Measurements from ENCODE around the gene SETDB2. TPM values are rescaled to one million over a fixed set of nuclear protein-coding genes. Genes with fewer than 3 reads are reported as not detected.
"Not testable (repeated sequence)": the region's sequence is repeated elsewhere in the genome, so short reads cannot be mapped to it uniquely, and the experiment has no call there.

Gene SETDB2
- total and polyA plus RNA-seq, 2 donors (not counting 3 experiments of a cell fraction or from before 2014, with no cell fraction given) = 1.5 to 5.6 TPM

- no peaks in the 10 kb centered on the region for H4K20me1 ChIP-seq (replicated peaks; ENCODE audit: control insufficient read depth, extremely low read depth, insufficient read depth, low read length)
- ChIA-PET CTCF (interaction anchor here (1.0 to 1.3 kb wide), 3 partner anchors 44 to 111 kb away, joined by 3 to 5 read pairs (median 4); partner anchors contain the start of genes CAB39L and SETDB2), POLR2A (interaction anchor here (0.7 to 0.9 kb wide), 2 partner anchors 15 to 105 kb away, joined by 3 to 4 read pairs; no protein-coding TSS in a partner anchor)
- peaks cover 11% of the 10 kb centered on the region for H3K4me1 ChIP-seq (ENCODE audit: control insufficient read depth, extremely low read depth, insufficient read depth, low read length)
- H3K27me3 ChIP-seq (ENCODE audit: control insufficient read depth in 2 of 2, insufficient read depth in 2 of 2, low read length in 2 of 2) = no peaks in the 10 kb centered on the region
- dilution Hi-C loops (cut with MboI; ENCODE audit: extremely low pct_ligation_motif_present, low sequenced_read_pairs) = no loop called here
- H3K79me2 ChIP-seq (ENCODE audit: control insufficient read depth, insufficient read depth, low read length) = no peaks in the 10 kb centered on the region
- FAIRE-seq (peak; percentile 8), DNase-seq (ENCODE audit: low read depth, low spot score) (peak; percentile 58)
- TF ChIP-seq EZH2 (IDR thresholded peaks at IDR 0.05; ENCODE audit: borderline replicate concordance, low read depth, low read length, severe bottlenecking) = no peak
- TF ChIP-seq CTCF (IDR thresholded peaks at IDR 0.05; ENCODE audit: extremely low read depth in 1 of 2, insufficient read depth in 1 of 2, low read depth in 1 of 2, low read length in 2 of 2) = peak in 1 of 2 donors; percentile 5
- TF ChIP-seq POLR2A (IDR thresholded peaks at IDR 0.05; ENCODE audit: low read depth, low read length) = peak; percentile 59
- TF ChIP-seq POLR2AphosphoS5 (IDR thresholded peaks at IDR 0.05; ENCODE audit: insufficient read depth, low read depth, low read length) = peak; percentile 48
- BruUV-seq (replicated peaks) = no TSS peak
- no peaks in the 10 kb centered on the region for H3K36me3 ChIP-seq (ENCODE audit: control insufficient read depth in 2 of 2, extremely low read depth in 1 of 2, insufficient read depth in 2 of 2, low read length in 2 of 2)
- H3K4me3 ChIP-seq (replicated peaks in 1 of 3; ENCODE audit: insufficient read depth in 1 of 3, low read depth in 1 of 3, low read length in 3 of 3) = peak within 1 kb of the TSS; percentile 42 to 76 (median 58)
- intact Hi-C loops (cut with micrococcal nuclease) = loop anchor here (1.0 to 5.0 kb wide), 3 partner anchors 52 to 184 kb away; partner anchors contain the start of genes CAB39L and SETDB2
- peak within 1 kb of the TSS; percentile 73 for H3K27ac ChIP-seq (ENCODE audit: insufficient read depth, low read depth, low read length)
- H3K9me1 ChIP-seq (replicated peaks; ENCODE audit: control insufficient read depth, extremely low read depth, insufficient read depth, low read length) = no peaks in the 10 kb centered on the region
- H2AFZ ChIP-seq (ENCODE audit: low read depth, low read length) = peak within 1 kb of the TSS; percentile 95
- H3K4me2 ChIP-seq (ENCODE audit: insufficient read depth, low read length) = peak within 1 kb of the TSS; percentile 73
- H3K9ac ChIP-seq (replicated peaks; ENCODE audit: extremely low read depth, insufficient read depth, low read length) = peak within 1 kb of the TSS; percentile 87
- no peaks in the 10 kb centered on the region for H3K9me3 ChIP-seq (replicated peaks; ENCODE audit: control insufficient read depth, insufficient read depth, low read length)
Measured at GRCh38 chr13:49495783-49496762, 52.0 kb downstream of the SETDB2 start, which contains the start of gene PHF11. PHF11 (plus strand) TSS chr13:49495953; CDS start chr13:49496002, 49 bp downstream.

DNA sequence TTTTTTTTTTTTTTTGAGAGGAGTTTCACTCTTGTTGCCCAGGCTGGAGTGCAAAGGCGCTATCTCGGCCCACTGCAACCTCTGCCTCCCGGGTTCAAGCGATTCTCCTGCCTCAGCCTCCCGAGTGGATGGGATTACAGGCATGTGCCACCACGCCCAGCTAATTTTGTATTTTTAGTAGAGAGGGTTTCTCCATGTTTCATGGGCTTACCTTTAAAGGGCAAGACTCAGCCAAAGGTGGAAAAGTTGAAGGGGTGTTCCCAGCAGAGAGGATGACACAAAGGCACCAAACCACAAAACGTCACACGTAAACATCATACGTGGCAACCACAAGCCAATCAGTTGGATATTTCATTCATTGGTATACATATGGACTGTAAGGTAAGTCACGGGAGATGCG lies 52.8 kb downstream of the SETDB2 start:
- H4K20me1 ChIP-seq (replicated peaks; ENCODE audit: control insufficient read depth, extremely low read depth, insufficient read depth, low read length); H3K4me3 ChIP-seq (replicated peaks in 1 of 3; ENCODE audit: insufficient read depth in 1 of 3, low read depth in 1 of 3, low read length in 3 of 3); H3K27ac ChIP-seq (ENCODE audit: insufficient read depth, low read depth, low read length); H3K9me3 ChIP-seq (replicated peaks; ENCODE audit: control insufficient read depth, insufficient read depth, low read length); H3K27me3 ChIP-seq (ENCODE audit: control insufficient read depth in 2 of 2, insufficient read depth in 2 of 2, low read length in 2 of 2); H3K9ac ChIP-seq (replicated peaks; ENCODE audit: extremely low read depth, insufficient read depth, low read length); dilution Hi-C loops (cut with MboI; ENCODE audit: extremely low pct_ligation_motif_present, low sequenced_read_pairs); FAIRE-seq; H3K4me2 ChIP-seq (ENCODE audit: insufficient read depth, low read length); H3K79me2 ChIP-seq (ENCODE audit: control insufficient read depth, insufficient read depth, low read length); DNase-seq (ENCODE audit: low read depth, low spot score); H2AFZ ChIP-seq (ENCODE audit: low read depth, low read length); H3K9me1 ChIP-seq (replicated peaks; ENCODE audit: control insufficient read depth, extremely low read depth, insufficient read depth, low read length); CTCF ChIA-PET; H3K36me3 ChIP-seq (ENCODE audit: control insufficient read depth in 2 of 2, extremely low read depth in 1 of 2, insufficient read depth in 2 of 2, low read length in 2 of 2); BruUV-seq (replicated peaks): not testable (repeated sequence)
- intact Hi-C loops (cut with micrococcal nuclease) = loop anchor here (5.0 kb wide), 1 partner anchor 185 kb away; no protein-coding TSS in a partner anchor
- POLR2A ChIA-PET = interaction anchor here (0.7 kb wide), 1 partner anchor 104 kb away, joined by 3 read pairs; no protein-coding TSS in a partner anchor
- peaks cover 11% of the 10 kb centered on the region for H3K4me1 ChIP-seq (ENCODE audit: control insufficient read depth, extremely low read depth, insufficient read depth, low read length)
